Gastroesophageal sphincter (tissue), 4 donors: Measurements from ENCODE around the gene RNF38. TPM values are rescaled to one million over a fixed set of nuclear protein-coding genes. Genes with fewer than 3 reads are reported as not detected.
A peak's percentile ranks its signal among the peaks of the same experiment; 100 is the strongest.
"Not testable (repeated sequence)": the region's sequence is repeated elsewhere in the genome, so short reads cannot be mapped to it uniquely, and the experiment has no call there.

Experiments
- ATAC-seq: fragments of 150-250 bp; one replicate; pipeline ENCODE4 v1.9.1; 2016; ENCODE audit warnings: mild to moderate bottlenecking, moderate library complexity
- H3K27ac ChIP-seq, 4 donors: fragments of 200-600 bp; sonication (generic) in 3 of 4; 1 replicate in 3 of 4; 2 replicates in 1 of 4; pipeline ENCODE4 v1.5.1; 2016 to 2019
- H3K27me3 ChIP-seq: fragments of 200-600 bp; sonication (generic); one replicate; pipeline ENCODE4 v1.5.1; 2019
- H3K36me3 ChIP-seq, 2 donors: fragments of 200-600 bp; sonication (generic); one replicate each; pipeline ENCODE4 v1.5.1; 2019; ENCODE audit warnings: control low read depth in 1 of 2
- H3K4me1 ChIP-seq, 3 donors: fragments of 200-600 bp; sonication (generic); 1 replicate in 2 of 3; 2 replicates in 1 of 3; pipeline ENCODE4 v1.5.1; 2016 to 2019; ENCODE audit warnings: control low read depth in 2 of 3
- H3K4me3 ChIP-seq, 2 donors: fragments of 200-600 bp; sonication (generic); one replicate each; pipeline ENCODE4 v1.5.1; 2019; ENCODE audit warnings: mild to moderate bottlenecking in 1 of 2, moderate library complexity in 1 of 2
- H3K9me3 ChIP-seq, 3 donors: fragments of 200-600 bp; sonication (generic); one replicate each; pipeline ENCODE4 v1.5.1; 2017 to 2019; ENCODE audit warnings: control low read depth in 2 of 3
- CTCF ChIP-seq, 4 experiments: fragments of 200-600 bp in 2 of 4; fragments of 450-650 bp in 2 of 4; sonication (generic) in 1 of 4; IDR thresholded peaks; one replicate each; pipeline ENCODE4 v1.5.1; 2017 to 2019; ENCODE audit warnings: antibody characterized with exemption in 4 of 4, mild to moderate bottlenecking in 2 of 4, moderate library complexity in 2 of 4
- EP300 ChIP-seq: sonication (generic); formaldehyde crosslinking; IDR thresholded peaks from one replicate; pipeline ENCODE4 v1.6.1; 2017; ENCODE audit warnings: antibody characterized with exemption, mild to moderate bottlenecking
- POLR2A ChIP-seq, 2 donors: fragments of 450-650 bp; IDR thresholded peaks; one replicate each; pipeline ENCODE4 v1.6.1; 2017; ENCODE audit warnings: antibody characterized with exemption in 2 of 2, mild to moderate bottlenecking in 2 of 2, moderate library complexity in 1 of 2
- POLR2AphosphoS5 ChIP-seq: sonication (generic); formaldehyde crosslinking; IDR thresholded peaks from one replicate; pipeline ENCODE4 v1.6.1; 2017; ENCODE audit warnings: antibody characterized with exemption
- WGBS, 2 donors: methylation state at CpG; one replicate each; pipeline ENCODE4 v1.1.5; 2018; ENCODE audit warnings: low coverage in 1 of 2; 5-methylcytosine and 5-hydroxymethylcytosine counted together
- total RNA-seq, 4 donors: library from RNA; depleted of rRNA; stranded (reverse); fragments of >200 nt; gene quantifications; one replicate each; pipeline ENCODE4 v1.1.0, GENCODE V29; 2016

Gene RNF38
- total RNA-seq, 4 donors from 2014 or later = 38.9 to 57.4 (median 54.6) TPM

GRCh38 chr9:36400332-36401163, 479 bp upstream of the RNF38 start:
- H3K9me3 ChIP-seq = no peaks in the 10 kb centered on the region
- TF ChIP-seq POLR2AphosphoS5 (peak; percentile 40), POLR2A (IDR thresholded peaks at IDR 0.05) (peak; percentile 40 to 55), EP300 (no peak), CTCF (IDR thresholded peaks at IDR 0.05) (peak in 2 of 4 experiments; percentile 27 to 32)
- H3K4me3 ChIP-seq = peak overlapping the region; percentile 83 to 90
- H3K36me3 ChIP-seq = no peaks in the 10 kb centered on the region
- peak; percentile 94 for ATAC-seq
- no peaks in the 10 kb centered on the region for H3K27me3 ChIP-seq
- peak overlapping the region; percentile 91 to 97 (median 96) for H3K27ac ChIP-seq
- H3K4me1 ChIP-seq = peaks cover 2 to 43% (median 3%) of the 10 kb centered on the region in 3 donors
- no CpG with 5 or more reads among the region's 111 CpGs for WGBS, 2 donors

- peak overlapping the region in 3 of 4 donors; percentile 20 to 46 (median 35) for H3K27ac ChIP-seq
- peaks cover 2 to 61% (median 6%) of the 10 kb centered on the region in 3 donors for H3K4me1 ChIP-seq
These were observed 1.3 kb downstream of the RNF38 start for GRCh38 chr9:36398745-36399144.

GRCh38 chr9:36396985-36397384, 3.1 kb downstream of the RNF38 start:
- no peak overlapping the region for H3K4me3 ChIP-seq
- WGBS, 2 donors = 83 to 88% methylated on average over 3 to 9 of the region's 9 CpGs
- H3K27me3 ChIP-seq = no peaks in the 10 kb centered on the region
- no peaks in the 10 kb centered on the region for H3K36me3 ChIP-seq
- no peak for TF ChIP-seq EP300
- no peak for TF ChIP-seq POLR2AphosphoS5
- no peak for TF ChIP-seq CTCF (IDR thresholded peaks at IDR 0.05)
- no peak for TF ChIP-seq POLR2A (IDR thresholded peaks at IDR 0.05)
- H3K27ac ChIP-seq = no peak overlapping the region
- no peak for ATAC-seq
- no peaks in the 10 kb centered on the region for H3K9me3 ChIP-seq
- peaks cover 2 to 72% (median 6%) of the 10 kb centered on the region in 3 donors for H3K4me1 ChIP-seq

More at GRCh38 chr9:36398745-36399144, 1.3 kb downstream of the RNF38 start:
- H3K36me3 ChIP-seq = no peaks in the 10 kb centered on the region
- TF ChIP-seq POLR2A (IDR thresholded peaks at IDR 0.05) (no peak), CTCF (IDR thresholded peaks at IDR 0.05) (no peak), POLR2AphosphoS5 (no peak), EP300 (no peak)
- H3K27me3 ChIP-seq = no peaks in the 10 kb centered on the region
- no peaks in the 10 kb centered on the region for H3K9me3 ChIP-seq
- ATAC-seq = no peak
- H3K4me3 ChIP-seq = peak overlapping the region in 1 of 2 donors; percentile 3

GRCh38 chr9:36392489-36392888, 7.6 kb downstream of the RNF38 start:
- Histone ChIP-seq H3K36me3 (no peaks in the 10 kb centered on the region), H3K27ac (no peak overlapping the region), H3K9me3 (no peaks in the 10 kb centered on the region), H3K4me3 (no peak overlapping the region), H3K27me3 (no peaks in the 10 kb centered on the region), H3K4me1 (peaks cover 0 to 86% (median 3%) of the 10 kb centered on the region in 3 donors)
- 67 to 82% methylated on average over 1 of the region's 1 CpG for WGBS, 2 donors
- no peak for ATAC-seq
- TF ChIP-seq CTCF (IDR thresholded peaks at IDR 0.05) = no peak
- TF ChIP-seq POLR2A (IDR thresholded peaks at IDR 0.05) = no peak
- no peak for TF ChIP-seq EP300

- TF ChIP-seq CTCF (IDR thresholded peaks at IDR 0.05) (no peak), POLR2A (IDR thresholded peaks at IDR 0.05) (no peak), POLR2AphosphoS5 (no peak), EP300 (no peak)
These were observed 10.5 kb downstream of the RNF38 start for GRCh38 chr9:36389590-36389989.

GRCh38 chr9:36386396-36386965, 13.6 kb downstream of the RNF38 start:
- not testable (repeated sequence) for H3K9me3 ChIP-seq, ATAC-seq, H3K27me3 ChIP-seq, H3K4me3 ChIP-seq, H3K27ac ChIP-seq, H3K36me3 ChIP-seq
- peaks cover 0 to 56% (median 5%) of the 10 kb centered on the region in 3 donors for H3K4me1 ChIP-seq
- WGBS, 2 donors = 87 to 100% methylated on average over 3 to 7 of the region's 7 CpGs

More at GRCh38 chr9:36389590-36389989, 10.5 kb downstream of the RNF38 start:
- H3K27me3 ChIP-seq = no peaks in the 10 kb centered on the region
- H3K9me3 ChIP-seq = no peaks in the 10 kb centered on the region
- no peak overlapping the region for H3K27ac ChIP-seq
- H3K4me1 ChIP-seq = peaks cover 0 to 59% (median 0%) of the 10 kb centered on the region in 3 donors
- no peak for ATAC-seq
- no peak overlapping the region for H3K4me3 ChIP-seq
- peaks cover 0 to 4% of the 10 kb centered on the region in 2 donors for H3K36me3 ChIP-seq
- 73 to 77% methylated on average over 2 of the region's 2 CpGs for WGBS, 2 donors
